ENCODE results near the gene SVEP1. TPM values are rescaled to one million over a fixed set of nuclear protein-coding genes. Genes with fewer than 3 reads are reported as not detected.

SVEP1 gene
- total and polyA plus RNA-seq, 2 of the 13 experiments (the other 11 are each of a cell fraction or from before 2014, with no cell fraction given): not detected

DNA sequence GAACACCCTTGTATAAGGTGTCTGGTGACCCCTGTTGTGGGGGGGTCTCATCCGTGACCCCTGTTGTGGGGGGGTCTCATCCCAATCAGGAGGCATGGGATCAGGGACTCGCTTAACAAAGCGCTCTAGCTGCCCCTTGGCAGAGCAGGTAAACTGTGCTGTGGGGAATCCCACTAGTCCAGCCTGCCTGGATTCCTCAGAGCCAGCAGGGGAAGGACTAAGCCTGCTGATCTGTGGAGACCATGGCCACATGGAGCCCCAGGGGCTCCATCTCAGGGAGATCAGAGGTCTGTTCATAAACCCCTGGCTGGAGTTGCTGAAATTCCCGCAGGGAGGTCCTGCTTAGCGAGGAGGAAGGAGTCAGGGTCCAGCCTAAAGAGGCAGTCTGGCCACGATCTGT lies 196.1 kb downstream of the SVEP1 start:
- Histone ChIP-seq H2AFZ (ENCODE audit: low read length) (no peak overlapping the region), H4K20me1 (ENCODE audit: insufficient read depth, low read length) (no peaks in the 10 kb centered on the region), H3K9me3 (ENCODE audit: low read length) (no peaks in the 10 kb centered on the region), H3K79me2 (ENCODE audit: insufficient read depth, low read length) (no peaks in the 10 kb centered on the region), H3K4me2 (ENCODE audit: low read depth, low read length) (no peak overlapping the region), H3K9ac (ENCODE audit: insufficient read depth, low read depth, low read length) (no peak overlapping the region), H3K36me3 (replicated peaks in 1 of 2; ENCODE audit: control insufficient read depth in 1 of 2, insufficient read depth in 2 of 2, low read length in 2 of 2) (no peaks in the 10 kb centered on the region), H3K27ac (ENCODE audit: extremely low read length, insufficient read depth, low read length) (no peak overlapping the region), H3K4me1 (ENCODE audit: insufficient read depth, low read length) (no peaks in the 10 kb centered on the region), H3K4me3 (replicated peaks in 1 of 3; ENCODE audit: insufficient read depth in 1 of 3, low read depth in 2 of 3, low read length in 3 of 3) (no peak overlapping the region), H3K27me3 (ENCODE audit: control insufficient read depth in 1 of 2, insufficient read depth in 2 of 2, low read length in 2 of 2) (0 out of 5 replicates have a peak, but pooled peaks cover 0 to 3% of the 10 kb centered on the region in 2 experiments)
- no CpG with 5 or more reads among the region's 6 CpGs for WGBS (ENCODE audit: low lambda C conversion rate)
- FAIRE-seq: no peak
- BruUV-seq (replicated peaks): no TSS peak
- no peak for ATAC-seq
- CTCF ChIA-PET (ENCODE audit: low intra/inter-chr PET ratio, low total read pairs): no interaction called here
- in situ Hi-C loops (cut with HindIII; ENCODE audit: extremely low pct_ligation_motif_present, low pct_unique_long_range_greater_than_20kb): no loop called here
- DNase-seq (ENCODE audit: low spot score): no peak
- intact Hi-C loops (cut with micrococcal nuclease; ENCODE audit: unreplicated experiment): no loop called here
- TF ChIP-seq TCF12 (IDR thresholded peaks at IDR 0.05) (no peak), TCF12 (CRISPR knock-in tag; IDR thresholded peaks at IDR 0.05) (no peak), THAP11 (CRISPR knock-in tag; IDR thresholded peaks at IDR 0.05) (no peak), TAF1 (CRISPR knock-in tag; IDR thresholded peaks at IDR 0.05) (no peak), IKZF1 (IDR thresholded peaks at IDR 0.05) (no peak), TRAFD1 (CRISPR knock-in tag; IDR thresholded peaks at IDR 0.05; ENCODE audit: borderline replicate concordance) (no peak), MAF1 (CRISPR knock-in tag; IDR thresholded peaks at IDR 0.05; ENCODE audit: borderline replicate concordance) (no peak), MEIS2 (CRISPR knock-in tag; IDR thresholded peaks at IDR 0.05) (no peak), ZNF563 (CRISPR knock-in tag; IDR thresholded peaks at IDR 0.05) (no peak), SNAI1 (CRISPR knock-in tag; IDR thresholded peaks at IDR 0.05; ENCODE audit: borderline replicate concordance) (no peak), U2AF1 (optimal IDR thresholded peaks at IDR 0.05; ENCODE audit: low read depth, low read length) (no peak), ZFY (CRISPR knock-in tag; IDR thresholded peaks at IDR 0.05) (no peak)
- TF ChIP-seq, protein P1, sequence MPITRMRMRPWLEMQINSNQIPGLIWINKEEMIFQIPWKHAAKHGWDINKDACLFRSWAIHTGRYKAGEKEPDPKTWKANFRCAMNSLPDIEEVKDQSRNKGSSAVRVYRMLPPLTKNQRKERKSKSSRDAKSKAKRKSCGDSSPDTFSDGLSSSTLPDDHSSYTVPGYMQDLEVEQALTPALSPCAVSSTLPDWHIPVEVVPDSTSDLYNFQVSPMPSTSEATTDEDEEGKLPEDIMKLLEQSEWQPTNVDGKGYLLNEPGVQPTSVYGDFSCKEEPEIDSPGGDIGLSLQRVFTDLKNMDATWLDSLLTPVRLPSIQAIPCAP (CRISPR knock-in tag; IDR thresholded peaks at IDR 0.05; ENCODE audit: low read depth): no peak
- POLR2A ChIA-PET: no interaction called here

Measured in HepG2 (cell line).